Endothelial cell of umbilical vein (primary cell): ENCODE data around the gene SLC25A3. TPM values are rescaled to one million over a fixed set of nuclear protein-coding genes. Genes with fewer than 3 reads are reported as not detected.

Experiments used
- BruUV-seq: library from RNA; stranded (reverse); fragments of 400-500 nt; replicated peaks from 2 replicates; lab custom pipeline; 2021; lab: Mats Ljungman, UMichigan
- CTCF ChIA-PET: fragments of 300-600, 350-600 bp; sonication (Branson Sonifier 250); formaldehyde crosslinking; loops from one replicate; lab custom pipeline; 2021; ENCODE audit warnings: antibody characterized with exemption, inconsistent platforms; lab: Charles Lee
- POLR2A ChIA-PET: fragments of 300-600, 350-600 bp; sonication (Branson Sonifier 250); formaldehyde crosslinking; loops from one replicate; lab custom pipeline; 2021; ENCODE audit warnings: antibody characterized with exemption, inconsistent platforms; lab: Charles Lee
- DNase-seq: peaks from one replicate; pipeline ENCODE4 v3.0.0-alpha.2; 2011; ENCODE audit warnings: low read depth, low spot score
- FAIRE-seq: peaks from 2 replicates; lab custom pipeline; 2011; peaks lifted over from hg19 to GRCh38; lab: Jason Lieb, UNC
- H2AFZ ChIP-seq: 2 replicates; pipeline ENCODE4 v1.6.0; 2012; ENCODE audit warnings: low read depth, low read length, control low read depth, inconsistent platforms
- H3K27ac ChIP-seq: 2 replicates; pipeline ENCODE4 v1.5.1; 2011; ENCODE audit warnings: low read depth, mild to moderate bottlenecking, control low read depth, low read length, moderate library complexity; ENCODE audit not compliant: insufficient read depth
- H3K27me3 ChIP-seq, 2 experiments: 2 replicates each; pipeline versions ENCODE4 v1.6.0 to v1.6.1; 2011; ENCODE audit warnings: low read length in 2 of 2, mixed read lengths in 1 of 2; ENCODE audit not compliant: control insufficient read depth in 2 of 2, insufficient read depth in 2 of 2
- H3K36me3 ChIP-seq, 2 experiments: 2 replicates in 1 of 2; 3 replicates in 1 of 2; pipeline ENCODE4 v1.5.1; 2011; ENCODE audit warnings: low read length in 2 of 2, mild to moderate bottlenecking in 1 of 2, moderate library complexity in 1 of 2; ENCODE audit not compliant: control insufficient read depth in 2 of 2, insufficient read depth in 2 of 2; ENCODE audit errors: extremely low read depth in 1 of 2
- H3K4me1 ChIP-seq: 3 replicates; pipeline ENCODE4 v1.5.1; 2011; ENCODE audit warnings: mild to moderate bottlenecking, low read length; ENCODE audit not compliant: control insufficient read depth, insufficient read depth; ENCODE audit errors: extremely low read depth
- H3K4me2 ChIP-seq: 2 replicates; pipeline ENCODE4 v1.6.1; 2011; ENCODE audit warnings: low read length, control low read depth, mixed read lengths; ENCODE audit not compliant: insufficient read depth
- H3K4me3 ChIP-seq, 3 experiments: fragments of 200-600 bp in 1 of 3; sonication (generic), shearing (Covaris generic) in 1 of 3; replicated peaks in 1 of 3; 2 replicates each; pipeline ENCODE4 v1.5.1; 2011 to 2016; ENCODE audit warnings: control low read depth in 3 of 3, low read length in 3 of 3, mild to moderate bottlenecking in 2 of 3, inconsistent platforms in 1 of 3, low read depth in 1 of 3, moderate library complexity in 1 of 3; ENCODE audit not compliant: insufficient read depth in 1 of 3
- H3K79me2 ChIP-seq: 2 replicates; pipeline ENCODE4 v1.6.0; 2012; ENCODE audit warnings: low read length, inconsistent platforms; ENCODE audit not compliant: control insufficient read depth, insufficient read depth
- H3K9ac ChIP-seq: replicated peaks from 2 replicates; pipeline ENCODE3; 2011; ENCODE audit warnings: low read length, control low read depth; ENCODE audit not compliant: insufficient read depth; ENCODE audit errors: extremely low read depth
- H3K9me1 ChIP-seq: replicated peaks from 3 replicates; pipeline ENCODE4 v1.6.0; 2011; ENCODE audit warnings: mild to moderate bottlenecking, low read length; ENCODE audit not compliant: control insufficient read depth, insufficient read depth; ENCODE audit errors: extremely low read depth
- H3K9me3 ChIP-seq: replicated peaks from 2 replicates; pipeline ENCODE4 v1.5.1; 2012; ENCODE audit warnings: low read length, inconsistent platforms; ENCODE audit not compliant: control insufficient read depth, insufficient read depth
- H4K20me1 ChIP-seq: replicated peaks from 2 replicates; pipeline ENCODE3; 2011; ENCODE audit warnings: mild to moderate bottlenecking, low read length; ENCODE audit not compliant: control insufficient read depth, insufficient read depth; ENCODE audit errors: extremely low read depth
- EZH2 ChIP-seq: IDR thresholded peaks from 2 replicates; pipeline ENCODE4 v1.6.1; 2012; ENCODE audit warnings: borderline replicate concordance, low read depth, mild to moderate bottlenecking, moderate library complexity, low read length, inconsistent platforms; ENCODE audit not compliant: severe bottlenecking
- FOS ChIP-seq: IDR thresholded peaks from 2 replicates; pipeline ENCODE4 v1.6.1; 2011; ENCODE audit warnings: mild to moderate bottlenecking, low read length, moderate library complexity, borderline replicate concordance; ENCODE audit not compliant: insufficient read depth
- GATA2 ChIP-seq: IDR thresholded peaks from 2 replicates; pipeline ENCODE4 v1.7.0; 2011; ENCODE audit warnings: low read depth, mild to moderate bottlenecking, moderate library complexity, mixed read lengths, low read length; ENCODE audit not compliant: insufficient read length, insufficient read depth
- JUN ChIP-seq: IDR thresholded peaks from 2 replicates; pipeline ENCODE4 v1.6.1; 2011; ENCODE audit warnings: borderline replicate concordance, low read depth; ENCODE audit not compliant: insufficient read length, insufficient read depth
- MYC ChIP-seq: IDR thresholded peaks from one replicate; pipeline ENCODE4 v1.6.1; 2011; ENCODE audit warnings: mild to moderate bottlenecking, low read depth, low read length
- POLR2A ChIP-seq: IDR thresholded peaks from 2 replicates; pipeline ENCODE4 v1.6.1; 2012; ENCODE audit warnings: low read depth, mild to moderate bottlenecking, control low read depth, low read length
- POLR2AphosphoS5 ChIP-seq: IDR thresholded peaks from 2 replicates; pipeline ENCODE4 v1.6.1; 2012; ENCODE audit warnings: low read depth, mild to moderate bottlenecking, control low read depth, low read length, moderate library complexity; ENCODE audit not compliant: insufficient read depth
- dilution Hi-C: fragments of 300-500 bp; cut with MboI; formaldehyde crosslinking; loops from one replicate; pipeline ENCODE4 v1.15.0; 2019; ENCODE audit warnings: low sequenced_read_pairs; ENCODE audit not compliant: extremely low pct_ligation_motif_present
- intact Hi-C: fragments of 100-400 bp; cut with micrococcal nuclease; formaldehyde crosslinking; loops from one replicate; pipeline ENCODE4 v1.10.0; 2022
- polyA plus RNA-seq, 4 experiments: library from polyadenylated mRNA; depleted of rRNA in 3 of 4; stranded (reverse) in 3 of 4; unstranded in 1 of 4; fragments of >200 nt; gene quantifications; 2 replicates each; pipeline versions ENCODE4 v1.2.1 to v1.2.3, GENCODE V29; 2011 to 2012; ENCODE audit warnings: missing spikeins in 1 of 4
- total RNA-seq: library from RNA; stranded (reverse); gene quantifications from 2 replicates; pipeline ENCODE4 v1.2.3, GENCODE V29; 2021
- TF ChIP-seq, protein P1 (sequence below): IDR thresholded peaks from 2 replicates; pipeline ENCODE4 v1.6.1; 2011; ENCODE audit not compliant: insufficient read depth, insufficient read length
- TF ChIP-seq, protein P2 (sequence below), 2 donors: IDR thresholded peaks; 1 replicate in 1 of 2; 2 replicates in 1 of 2; pipeline ENCODE4 v1.5.1; 2011; ENCODE audit warnings: low read length in 2 of 2, mild to moderate bottlenecking in 2 of 2, moderate library complexity in 2 of 2, control low read depth in 1 of 2, inconsistent platforms in 1 of 2, low read depth in 1 of 2; ENCODE audit not compliant: insufficient read depth in 1 of 2; ENCODE audit errors: extremely low read depth in 1 of 2

The SLC25A3 gene
- total and polyA plus RNA-seq, 2 donors (not counting 3 experiments of a cell fraction or from before 2014, with no cell fraction given), result 797 to 1,103 TPM

DNA sequence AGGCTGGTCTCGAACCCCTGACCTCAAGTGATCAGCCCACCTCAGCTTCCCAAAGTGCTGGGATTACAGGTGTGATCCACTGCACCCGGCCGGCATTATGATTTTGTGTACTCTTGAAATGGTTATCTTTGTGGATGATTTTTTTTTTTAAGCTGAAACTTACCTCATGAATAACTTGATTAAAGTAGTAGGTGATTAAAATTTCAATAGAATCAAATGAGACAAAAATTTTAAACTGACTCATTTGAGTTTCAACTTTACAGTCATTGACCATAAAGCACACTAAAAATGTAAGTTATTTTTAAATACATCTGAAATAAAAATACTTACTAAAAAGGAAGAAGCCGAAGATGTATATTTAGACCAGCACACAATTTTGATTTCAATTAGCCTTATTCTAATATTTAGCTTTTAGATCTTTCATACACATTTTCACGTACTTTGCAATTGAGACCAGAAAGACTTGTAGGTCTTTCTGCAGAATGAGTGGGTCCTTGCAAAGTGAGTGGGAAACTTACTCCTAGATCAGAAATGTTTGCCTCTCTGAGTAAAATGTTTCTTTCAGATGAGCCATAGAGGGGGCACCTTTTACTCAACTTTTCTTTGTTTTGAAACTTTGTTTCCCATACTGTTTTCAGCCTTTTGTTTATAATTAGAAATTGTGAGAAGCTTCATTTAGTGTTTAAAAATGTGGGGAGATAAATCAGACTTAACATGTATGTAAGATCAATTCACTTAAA is 43.9 kb upstream of the SLC25A3 start:
- Histone ChIP-seq H3K27ac (no peak overlapping the region), H3K9me3 (no peaks in the 10 kb centered on the region), H3K4me1 (no peaks in the 10 kb centered on the region), H3K27me3 (no peaks in the 10 kb centered on the region), H3K4me3 (no peak overlapping the region), H4K20me1 (no peaks in the 10 kb centered on the region), H3K36me3 (peaks cover 0 to 22% of the 10 kb centered on the region in 2 experiments), H3K9me1 (no peaks in the 10 kb centered on the region), H3K4me2 (no peak overlapping the region), H3K9ac (no peak overlapping the region), H2AFZ (no peak overlapping the region), H3K79me2 (peaks cover 2% of the 10 kb centered on the region)
- CTCF ChIA-PET, result interaction anchor here (1.9 to 2.0 kb wide), 2 partner anchors 17 kb away, joined by 6 to 8 read pairs; no protein-coding TSS in a partner anchor
- dilution Hi-C loops, result no loop called here
- no peak for FAIRE-seq
- TF ChIP-seq, protein P1, sequence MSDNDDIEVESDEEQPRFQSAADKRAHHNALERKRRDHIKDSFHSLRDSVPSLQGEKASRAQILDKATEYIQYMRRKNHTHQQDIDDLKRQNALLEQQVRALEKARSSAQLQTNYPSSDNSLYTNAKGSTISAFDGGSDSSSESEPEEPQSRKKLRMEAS, result no peak
- TF ChIP-seq MYC (no peak), GATA2 (no peak), FOS (no peak), POLR2A (no peak), EZH2 (no peak), JUN (no peak), POLR2AphosphoS5 (no peak)
- TF ChIP-seq, protein P2, sequence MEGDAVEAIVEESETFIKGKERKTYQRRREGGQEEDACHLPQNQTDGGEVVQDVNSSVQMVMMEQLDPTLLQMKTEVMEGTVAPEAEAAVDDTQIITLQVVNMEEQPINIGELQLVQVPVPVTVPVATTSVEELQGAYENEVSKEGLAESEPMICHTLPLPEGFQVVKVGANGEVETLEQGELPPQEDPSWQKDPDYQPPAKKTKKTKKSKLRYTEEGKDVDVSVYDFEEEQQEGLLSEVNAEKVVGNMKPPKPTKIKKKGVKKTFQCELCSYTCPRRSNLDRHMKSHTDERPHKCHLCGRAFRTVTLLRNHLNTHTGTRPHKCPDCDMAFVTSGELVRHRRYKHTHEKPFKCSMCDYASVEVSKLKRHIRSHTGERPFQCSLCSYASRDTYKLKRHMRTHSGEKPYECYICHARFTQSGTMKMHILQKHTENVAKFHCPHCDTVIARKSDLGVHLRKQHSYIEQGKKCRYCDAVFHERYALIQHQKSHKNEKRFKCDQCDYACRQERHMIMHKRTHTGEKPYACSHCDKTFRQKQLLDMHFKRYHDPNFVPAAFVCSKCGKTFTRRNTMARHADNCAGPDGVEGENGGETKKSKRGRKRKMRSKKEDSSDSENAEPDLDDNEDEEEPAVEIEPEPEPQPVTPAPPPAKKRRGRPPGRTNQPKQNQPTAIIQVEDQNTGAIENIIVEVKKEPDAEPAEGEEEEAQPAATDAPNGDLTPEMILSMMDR (IDR thresholded peaks at IDR 0.05; ENCODE audit: extremely low read depth in 1 of 2, insufficient read depth in 1 of 2, low read depth in 1 of 2, low read length in 2 of 2), result no peak
- intact Hi-C loops, result no loop called here
- no peak for DNase-seq
- TSS peak; percentile 18 for BruUV-seq
- POLR2A ChIA-PET, result interaction anchor here (0.6 kb wide), 1 partner anchor 44 kb away, joined by 4 read pairs; no protein-coding TSS in a partner anchor
